GM12878 (cell line): ENCODE data around the gene LSR. TPM values are rescaled to one million over a fixed set of nuclear protein-coding genes. Genes with fewer than 3 reads are reported as not detected.

ENCODE experiments used
- ATAC-seq: fragments of 200-7000 bp; cut with Tn5 transposase; 3 replicates; pipeline ENCODE4 v1.9.1; 2020; ENCODE audit warnings: mild to moderate bottlenecking, moderate library complexity
- BruUV-seq: library from RNA; stranded (reverse); fragments of 400-500 nt; replicated peaks from 2 replicates; lab custom pipeline; 2021; lab: Mats Ljungman, UMichigan
- CTCF ChIA-PET: fragments of 300-600 bp; sonication (Branson Sonifier 250); formaldehyde crosslinking; extraction: SDS; loops from one replicate; lab custom pipeline; 2021; ENCODE audit warnings: inconsistent platforms; lab: Yijun Ruan, JAX
- POLR2A ChIA-PET: fragments of 350-600 bp; formaldehyde crosslinking; extraction: SDS; loops from one replicate; lab custom pipeline; 2021; ENCODE audit warnings: inconsistent platforms; lab: Charles Lee
- RAD21 ChIA-PET: fragments of 300-600 bp; sonication (Branson Sonifier 250); formaldehyde crosslinking; loops from one replicate; lab custom pipeline; 2023; ENCODE audit warnings: antibody characterized with exemption; ENCODE audit not compliant: unreplicated experiment; lab: Charles Lee
- SMC1A ChIA-PET: fragments of 300-600 bp; sonication (Branson Sonifier 250); formaldehyde crosslinking; loops from one replicate; lab custom pipeline; 2023; ENCODE audit not compliant: unreplicated experiment, uncharacterized antibody; lab: Charles Lee
- DNase-seq: peaks from one replicate; pipeline ENCODE4 v3.0.0-alpha.2; 2011; ENCODE audit warnings: low read depth, low spot score
- FAIRE-seq: peaks from 3 replicates; lab custom pipeline; 2011; peaks lifted over from hg19 to GRCh38; lab: Jason Lieb, UNC
- H2AFZ ChIP-seq: 2 replicates; pipeline ENCODE4 v1.6.0; 2011; ENCODE audit warnings: low read depth, low read length, control low read depth; ENCODE audit not compliant: control insufficient read depth
- H3K27ac ChIP-seq: 2 replicates; pipeline ENCODE4 v1.5.1; 2011; ENCODE audit warnings: control low read depth; ENCODE audit not compliant: control insufficient read depth, insufficient read depth
- H3K27me3 ChIP-seq, 2 experiments: replicated peaks in 1 of 2; 2 replicates each; pipeline versions ENCODE4 v1.6.0 to v1.6.1; 2011; ENCODE audit warnings: low read length in 1 of 2; ENCODE audit not compliant: control insufficient read depth in 2 of 2, insufficient read depth in 2 of 2
- H3K36me3 ChIP-seq, 2 experiments: 2 replicates each; pipeline ENCODE4 v1.5.1; 2011; ENCODE audit warnings: low read length in 1 of 2; ENCODE audit not compliant: control insufficient read depth in 2 of 2, insufficient read depth in 2 of 2
- H3K4me1 ChIP-seq: 2 replicates; pipeline ENCODE4 v1.6.1; 2011; ENCODE audit warnings: mild to moderate bottlenecking, low read length, moderate library complexity, mixed read lengths; ENCODE audit not compliant: control insufficient read depth, insufficient read depth
- H3K4me2 ChIP-seq: 2 replicates; pipeline ENCODE4 v1.6.0; 2011; ENCODE audit warnings: control low read depth; ENCODE audit not compliant: control insufficient read depth, insufficient read depth
- H3K4me3 ChIP-seq: fragments of 200-600 bp; sonication (generic); 2 replicates; pipeline ENCODE4 v1.5.1; 2016
- H3K79me2 ChIP-seq: 2 replicates; pipeline ENCODE4 v1.6.0; 2011; ENCODE audit warnings: low read length; ENCODE audit not compliant: control insufficient read depth, insufficient read depth
- H3K9ac ChIP-seq: 2 replicates; pipeline ENCODE4 v1.8.0; 2011; ENCODE audit warnings: low read length, control low read depth, mixed read lengths; ENCODE audit not compliant: control insufficient read depth, insufficient read depth
- H3K9me3 ChIP-seq: replicated peaks from 3 replicates; pipeline ENCODE4 v1.5.1; 2011; ENCODE audit warnings: mild to moderate bottlenecking, low read length; ENCODE audit not compliant: control insufficient read depth, insufficient read depth
- H4K20me1 ChIP-seq: 2 replicates; pipeline ENCODE4 v1.6.0; 2011; ENCODE audit not compliant: control insufficient read depth, insufficient read depth
- ATF7 ChIP-seq: fragments of 450-650 bp; IDR thresholded peaks from 2 replicates; pipeline ENCODE4 v1.6.1; 2016; ENCODE audit warnings: low read depth, mild to moderate bottlenecking
- BCL3 ChIP-seq: IDR thresholded peaks from 2 replicates; pipeline ENCODE4 v1.6.1; 2011; ENCODE audit warnings: borderline replicate concordance, low read depth, mild to moderate bottlenecking, moderate library complexity, low read length; ENCODE audit not compliant: insufficient read depth, poor library complexity, severe bottlenecking
- CHD1 ChIP-seq: IDR thresholded peaks from 2 replicates; pipeline ENCODE4 v1.6.1; 2012; ENCODE audit warnings: low read depth, low read length, improper control_type of control experiment
- CREM ChIP-seq: IDR thresholded peaks from 2 replicates; pipeline ENCODE4 v1.6.1; 2014; ENCODE audit warnings: antibody characterized with exemption, low read depth
- EZH2 ChIP-seq: IDR thresholded peaks from 2 replicates; pipeline ENCODE4 v1.6.1; 2012; ENCODE audit warnings: low read depth, mild to moderate bottlenecking, control low read depth, inconsistent platforms, low read length, borderline replicate concordance; ENCODE audit not compliant: control insufficient read depth
- FOS ChIP-seq: IDR thresholded peaks from 3 replicates; pipeline ENCODE4 v1.6.1; 2011; ENCODE audit warnings: borderline replicate concordance; ENCODE audit not compliant: insufficient read length; ENCODE audit errors: extremely low read depth
- MTA3 ChIP-seq: IDR thresholded peaks from 2 replicates; pipeline ENCODE4 v1.6.1; 2012; ENCODE audit warnings: low read length, inconsistent platforms, borderline replicate concordance
- MYC ChIP-seq: IDR thresholded peaks from 2 replicates; pipeline ENCODE4 v1.6.1; 2011; ENCODE audit warnings: mild to moderate bottlenecking, low read length, moderate library complexity, inconsistent platforms; ENCODE audit not compliant: insufficient read depth, insufficient replicate concordance, insufficient read length, severe bottlenecking
- RAD21 ChIP-seq: IDR thresholded peaks from 2 replicates; pipeline ENCODE4 v1.6.1; 2011; ENCODE audit warnings: mild to moderate bottlenecking, low read depth, low read length, moderate library complexity; ENCODE audit not compliant: insufficient read depth
- RELB ChIP-seq: fragments of 450-650 bp; IDR thresholded peaks from 2 replicates; pipeline ENCODE4 v1.6.1; 2017; ENCODE audit warnings: low read depth, mild to moderate bottlenecking, moderate library complexity
- SIN3A ChIP-seq: IDR thresholded peaks from 2 replicates; pipeline ENCODE4 v1.6.1; 2012; ENCODE audit warnings: low read depth, low read length, improper control_type of control experiment
- YY1 ChIP-seq: IDR thresholded peaks from 2 replicates; pipeline ENCODE4 v1.6.1; 2011; ENCODE audit warnings: low read depth, mild to moderate bottlenecking, low read length
- ZBTB11 ChIP-seq: fragments of 450-650 bp; formaldehyde crosslinking; IDR thresholded peaks from 2 replicates; pipeline ENCODE4 v1.5.0; 2022; ENCODE audit warnings: mild to moderate bottlenecking, missing genetic modification characterization
- WGBS: methylation state at CpG from one replicate; pipeline ENCODE4 v1.1.6; 2016; ENCODE audit warnings: low lambda C conversion rate; ENCODE audit not compliant: insufficient replicate concordance, insufficient coverage; ENCODE audit errors: missing lambda C conversion rate; 5-methylcytosine and 5-hydroxymethylcytosine counted together
- in situ Hi-C: fragments of 300-500 bp; cut with MboI; formaldehyde crosslinking; loops from 9 replicates; pipeline ENCODE4 v1.14.3; 2018; ENCODE audit warnings: mixed read lengths
- intact Hi-C: fragments of 100-400 bp; cut with micrococcal nuclease; formaldehyde crosslinking; loops from one replicate; pipeline ENCODE4 v1.14.2; 2022; ENCODE audit not compliant: unreplicated experiment
- polyA plus RNA-seq, 11 experiments: library from polyadenylated mRNA; depleted of rRNA in 4 of 11; unstranded in 6 of 11; stranded (reverse) in 5 of 11; fragments of >200 nt; fragmentation: Nextera tagmentation in 4 of 11; fragmentation: Illumina TruSeq in 1 of 11; extraction: Ambion mirVana in 4 of 11; extraction: Trizol in 1 of 11; gene quantifications; 1 replicate in 1 of 11; 2 replicates in 10 of 11; pipeline versions ENCODE4 v1.2.1 to v1.2.3, GENCODE V29; 2011 to 2016; ENCODE audit warnings: inconsistent platforms in 2 of 11, missing spikeins in 2 of 11, low read depth in 1 of 11
- total RNA-seq, 4 experiments: library from RNA; depleted of rRNA in 3 of 4; stranded (reverse); fragments of >200 nt in 3 of 4; fragmentation: Illumina TruSeq in 1 of 4; extraction: Trizol in 1 of 4; gene quantifications; 2 replicates each; pipeline versions ENCODE4 v1.2.1 to v1.2.3, GENCODE V29; 2013 to 2021
- TF ChIP-seq, protein P1 (sequence below): fragments of 450-650 bp; IDR thresholded peaks from 2 replicates; pipeline ENCODE4 v1.6.1; 2017; ENCODE audit warnings: mild to moderate bottlenecking

LSR gene
- total and polyA plus RNA-seq, 10 of the 15 experiments (the other 5 are each of a cell fraction or from before 2014, with no cell fraction given): 0.26 to 53.9 (median 26.3) TPM

GRCh38 chr19:35291259-35291658, 42.5 kb downstream of the LSR start (continued):
- TF ChIP-seq MTA3: no peak
- TF ChIP-seq ZBTB11 (CRISPR knock-in tag): no peak
- TF ChIP-seq YY1: no peak
- TF ChIP-seq CHD1: no peak
- TF ChIP-seq FOS: no peak
- TF ChIP-seq CREM: no peak
- no peak for TF ChIP-seq RAD21
- TF ChIP-seq, all 136 proteins: peak for 0

GRCh38 chr19:35291916-35292315, 43.1 kb downstream of the LSR start, which contains the start of gene MAG:
Gene MAG (plus strand): TSS chr19:35292161. CDS start chr19:35295409, 3,248 bp downstream.
- in situ Hi-C loops (no loop called here), intact Hi-C loops (no loop called here)
- BruUV-seq: no TSS peak
- Histone ChIP-seq H2AFZ (no peak within 1 kb of the TSS), H3K36me3 (no peaks in the 10 kb centered on the region), H4K20me1 (no peaks in the 10 kb centered on the region), H3K4me1 (peaks cover 15% of the 10 kb centered on the region), H3K4me2 (no peak within 1 kb of the TSS), H3K27ac (no peak within 1 kb of the TSS), H3K9ac (no peak within 1 kb of the TSS), H3K27me3 (no peaks in the 10 kb centered on the region; a peak in 1 of 4 replicates), H3K9me3 (no peaks in the 10 kb centered on the region), H3K4me3 (no peak within 1 kb of the TSS), H3K79me2 (no peaks in the 10 kb centered on the region)
- ChIA-PET CTCF (no interaction called here), RAD21 (no interaction called here), SMC1A (no interaction called here), POLR2A (no interaction called here)
- no peak for FAIRE-seq
- no peak for DNase-seq
- ATAC-seq: no peak
- 36% methylated on average over 11 of the region's 12 CpGs for WGBS
- TF ChIP-seq, protein P1, sequence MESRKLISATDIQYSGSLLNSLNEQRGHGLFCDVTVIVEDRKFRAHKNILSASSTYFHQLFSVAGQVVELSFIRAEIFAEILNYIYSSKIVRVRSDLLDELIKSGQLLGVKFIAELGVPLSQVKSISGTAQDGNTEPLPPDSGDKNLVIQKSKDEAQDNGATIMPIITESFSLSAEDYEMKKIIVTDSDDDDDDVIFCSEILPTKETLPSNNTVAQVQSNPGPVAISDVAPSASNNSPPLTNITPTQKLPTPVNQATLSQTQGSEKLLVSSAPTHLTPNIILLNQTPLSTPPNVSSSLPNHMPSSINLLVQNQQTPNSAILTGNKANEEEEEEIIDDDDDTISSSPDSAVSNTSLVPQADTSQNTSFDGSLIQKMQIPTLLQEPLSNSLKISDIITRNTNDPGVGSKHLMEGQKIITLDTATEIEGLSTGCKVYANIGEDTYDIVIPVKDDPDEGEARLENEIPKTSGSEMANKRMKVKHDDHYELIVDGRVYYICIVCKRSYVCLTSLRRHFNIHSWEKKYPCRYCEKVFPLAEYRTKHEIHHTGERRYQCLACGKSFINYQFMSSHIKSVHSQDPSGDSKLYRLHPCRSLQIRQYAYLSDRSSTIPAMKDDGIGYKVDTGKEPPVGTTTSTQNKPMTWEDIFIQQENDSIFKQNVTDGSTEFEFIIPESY: no peak
- TF ChIP-seq RELB (no peak), ATF7 (no peak), EZH2 (no peak), SIN3A (no peak), BCL3 (no peak), MYC (no peak)
